ENCODE data around the gene TSC22D2. TPM values are rescaled to one million over a fixed set of nuclear protein-coding genes. Genes with fewer than 3 reads are reported as not detected.

The TSC22D2 gene
- total RNA-seq: 2.6 and 6.5 TPM in 2 replicates

DNA sequence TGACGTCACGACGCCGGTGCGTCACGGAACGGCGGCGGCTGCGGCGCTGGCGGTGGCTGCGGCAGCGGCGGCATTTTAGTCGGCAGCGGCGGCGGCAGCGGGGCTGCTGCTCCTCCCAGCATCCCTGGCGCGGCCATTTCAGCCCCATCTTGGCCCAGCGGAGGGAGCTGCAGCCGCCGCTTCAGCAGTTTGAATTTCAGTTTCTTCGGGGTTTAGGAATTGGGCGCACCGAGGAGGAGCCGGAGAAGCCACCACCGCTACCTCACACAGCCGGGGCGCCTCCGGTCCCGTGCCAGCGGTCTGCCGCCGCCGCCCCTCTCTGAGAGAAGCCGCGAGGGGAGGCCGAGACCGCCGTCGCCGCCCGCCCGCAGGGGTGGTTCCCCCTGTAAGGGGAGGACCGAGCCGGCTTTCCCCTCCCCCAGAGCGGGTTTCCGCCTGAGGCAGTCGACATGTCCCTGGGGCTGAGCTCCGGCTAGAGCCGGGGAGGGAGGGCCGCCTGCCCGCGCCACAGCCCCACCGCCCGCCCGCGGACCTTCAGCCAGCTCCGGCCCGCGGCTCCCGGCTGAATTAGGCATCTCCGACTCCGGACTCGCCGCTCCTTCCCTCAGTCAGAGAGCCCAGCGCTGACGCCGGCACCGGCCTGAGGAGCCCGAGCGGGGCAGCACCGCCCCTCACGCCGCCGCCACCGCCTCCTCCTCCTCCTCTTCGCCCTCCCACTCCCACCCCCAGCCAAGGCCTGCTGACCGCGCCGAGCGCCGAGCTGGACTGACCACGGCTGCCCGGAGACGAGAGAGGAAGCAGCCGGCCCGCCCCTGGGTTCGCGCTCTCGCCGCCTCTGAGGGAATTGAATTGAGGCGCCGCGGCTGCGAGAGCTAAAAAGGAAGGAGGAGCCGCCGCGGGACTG lies at the start of gene TSC22D2:
Gene TSC22D2 (plus strand): TSS at position 78 of the 904 bp plus-strand sequence. CDS start 1,053 bp downstream, outside the sequence.

Other genes starting within 250 kb of the TSC22D2 start
- gene SERP1, start 138.2 kb downstream of the TSC22D2 start, total RNA-seq: 87.0 and 124 TPM in 2 replicates
- gene EIF2A, start 138.5 kb downstream of the TSC22D2 start, total RNA-seq: 127 and 188 TPM in 2 replicates
- gene SELENOT, start 195.0 kb downstream of the TSC22D2 start, total RNA-seq: 46.7 and 106 TPM in 2 replicates

All from bronchial smooth muscle cell (primary cell).